Endothelial cell of umbilical vein (primary cell): ENCODE measurements around the gene MCEMP1. TPM values are rescaled to one million over a fixed set of nuclear protein-coding genes. Genes with fewer than 3 reads are reported as not detected.

Experiments used
- BruUV-seq: library from RNA; stranded (reverse); fragments of 400-500 nt; replicated peaks from 2 replicates; lab custom pipeline; 2021; lab: Mats Ljungman, UMichigan
- CTCF ChIA-PET: fragments of 300-600, 350-600 bp; sonication (Branson Sonifier 250); formaldehyde crosslinking; loops from one replicate; lab custom pipeline; 2021; ENCODE audit warnings: antibody characterized with exemption, inconsistent platforms; lab: Charles Lee
- POLR2A ChIA-PET: fragments of 300-600, 350-600 bp; sonication (Branson Sonifier 250); formaldehyde crosslinking; loops from one replicate; lab custom pipeline; 2021; ENCODE audit warnings: antibody characterized with exemption, inconsistent platforms; lab: Charles Lee
- DNase-seq: peaks from one replicate; pipeline ENCODE4 v3.0.0-alpha.2; 2011; ENCODE audit warnings: low read depth, low spot score
- FAIRE-seq: peaks from 2 replicates; lab custom pipeline; 2011; peaks lifted over from hg19 to GRCh38; lab: Jason Lieb, UNC
- H2AFZ ChIP-seq: 2 replicates; pipeline ENCODE4 v1.6.0; 2012; ENCODE audit warnings: low read depth, low read length, control low read depth, inconsistent platforms
- H3K27ac ChIP-seq: 2 replicates; pipeline ENCODE4 v1.5.1; 2011; ENCODE audit warnings: low read depth, mild to moderate bottlenecking, control low read depth, low read length, moderate library complexity; ENCODE audit not compliant: insufficient read depth
- H3K27me3 ChIP-seq, 2 experiments: 2 replicates each; pipeline versions ENCODE4 v1.6.0 to v1.6.1; 2011; ENCODE audit warnings: low read length in 2 of 2, mixed read lengths in 1 of 2; ENCODE audit not compliant: control insufficient read depth in 2 of 2, insufficient read depth in 2 of 2
- H3K36me3 ChIP-seq, 2 experiments: 2 replicates in 1 of 2; 3 replicates in 1 of 2; pipeline ENCODE4 v1.5.1; 2011; ENCODE audit warnings: low read length in 2 of 2, mild to moderate bottlenecking in 1 of 2, moderate library complexity in 1 of 2; ENCODE audit not compliant: control insufficient read depth in 2 of 2, insufficient read depth in 2 of 2; ENCODE audit errors: extremely low read depth in 1 of 2
- H3K4me1 ChIP-seq: 3 replicates; pipeline ENCODE4 v1.5.1; 2011; ENCODE audit warnings: mild to moderate bottlenecking, low read length; ENCODE audit not compliant: control insufficient read depth, insufficient read depth; ENCODE audit errors: extremely low read depth
- H3K4me2 ChIP-seq: 2 replicates; pipeline ENCODE4 v1.6.1; 2011; ENCODE audit warnings: low read length, control low read depth, mixed read lengths; ENCODE audit not compliant: insufficient read depth
- H3K4me3 ChIP-seq, 3 experiments: fragments of 200-600 bp in 1 of 3; sonication (generic), shearing (Covaris generic) in 1 of 3; replicated peaks in 1 of 3; 2 replicates each; pipeline ENCODE4 v1.5.1; 2011 to 2016; ENCODE audit warnings: control low read depth in 3 of 3, low read length in 3 of 3, mild to moderate bottlenecking in 2 of 3, inconsistent platforms in 1 of 3, low read depth in 1 of 3, moderate library complexity in 1 of 3; ENCODE audit not compliant: insufficient read depth in 1 of 3
- H3K79me2 ChIP-seq: 2 replicates; pipeline ENCODE4 v1.6.0; 2012; ENCODE audit warnings: low read length, inconsistent platforms; ENCODE audit not compliant: control insufficient read depth, insufficient read depth
- H3K9ac ChIP-seq: replicated peaks from 2 replicates; pipeline ENCODE3; 2011; ENCODE audit warnings: low read length, control low read depth; ENCODE audit not compliant: insufficient read depth; ENCODE audit errors: extremely low read depth
- H3K9me1 ChIP-seq: replicated peaks from 3 replicates; pipeline ENCODE4 v1.6.0; 2011; ENCODE audit warnings: mild to moderate bottlenecking, low read length; ENCODE audit not compliant: control insufficient read depth, insufficient read depth; ENCODE audit errors: extremely low read depth
- H3K9me3 ChIP-seq: replicated peaks from 2 replicates; pipeline ENCODE4 v1.5.1; 2012; ENCODE audit warnings: low read length, inconsistent platforms; ENCODE audit not compliant: control insufficient read depth, insufficient read depth
- H4K20me1 ChIP-seq: replicated peaks from 2 replicates; pipeline ENCODE3; 2011; ENCODE audit warnings: mild to moderate bottlenecking, low read length; ENCODE audit not compliant: control insufficient read depth, insufficient read depth; ENCODE audit errors: extremely low read depth
- CTCF ChIP-seq, 2 donors: IDR thresholded peaks; 1 replicate in 1 of 2; 2 replicates in 1 of 2; pipeline ENCODE4 v1.5.1; 2011; ENCODE audit warnings: low read length in 2 of 2, mild to moderate bottlenecking in 2 of 2, moderate library complexity in 2 of 2, control low read depth in 1 of 2, inconsistent platforms in 1 of 2, low read depth in 1 of 2; ENCODE audit not compliant: insufficient read depth in 1 of 2; ENCODE audit errors: extremely low read depth in 1 of 2
- EZH2 ChIP-seq: IDR thresholded peaks from 2 replicates; pipeline ENCODE4 v1.6.1; 2012; ENCODE audit warnings: borderline replicate concordance, low read depth, mild to moderate bottlenecking, moderate library complexity, low read length, inconsistent platforms; ENCODE audit not compliant: severe bottlenecking
- FOS ChIP-seq: IDR thresholded peaks from 2 replicates; pipeline ENCODE4 v1.6.1; 2011; ENCODE audit warnings: mild to moderate bottlenecking, low read length, moderate library complexity, borderline replicate concordance; ENCODE audit not compliant: insufficient read depth
- JUN ChIP-seq: IDR thresholded peaks from 2 replicates; pipeline ENCODE4 v1.6.1; 2011; ENCODE audit warnings: borderline replicate concordance, low read depth; ENCODE audit not compliant: insufficient read length, insufficient read depth
- MYC ChIP-seq: IDR thresholded peaks from one replicate; pipeline ENCODE4 v1.6.1; 2011; ENCODE audit warnings: mild to moderate bottlenecking, low read depth, low read length
- POLR2A ChIP-seq: IDR thresholded peaks from 2 replicates; pipeline ENCODE4 v1.6.1; 2012; ENCODE audit warnings: low read depth, mild to moderate bottlenecking, control low read depth, low read length
- POLR2AphosphoS5 ChIP-seq: IDR thresholded peaks from 2 replicates; pipeline ENCODE4 v1.6.1; 2012; ENCODE audit warnings: low read depth, mild to moderate bottlenecking, control low read depth, low read length, moderate library complexity; ENCODE audit not compliant: insufficient read depth
- dilution Hi-C: fragments of 300-500 bp; cut with MboI; formaldehyde crosslinking; loops from one replicate; pipeline ENCODE4 v1.15.0; 2019; ENCODE audit warnings: low sequenced_read_pairs; ENCODE audit not compliant: extremely low pct_ligation_motif_present
- intact Hi-C: fragments of 100-400 bp; cut with micrococcal nuclease; formaldehyde crosslinking; loops from one replicate; pipeline ENCODE4 v1.10.0; 2022
- polyA plus RNA-seq, 4 experiments: library from polyadenylated mRNA; depleted of rRNA in 3 of 4; stranded (reverse) in 3 of 4; unstranded in 1 of 4; fragments of >200 nt; gene quantifications; 2 replicates each; pipeline versions ENCODE4 v1.2.1 to v1.2.3, GENCODE V29; 2011 to 2012; ENCODE audit warnings: missing spikeins in 1 of 4
- total RNA-seq: library from RNA; stranded (reverse); gene quantifications from 2 replicates; pipeline ENCODE4 v1.2.3, GENCODE V29; 2021
- TF ChIP-seq, protein P1 (sequence below): IDR thresholded peaks from 2 replicates; pipeline ENCODE4 v1.6.1; 2011; ENCODE audit not compliant: insufficient read depth, insufficient read length

Gene MCEMP1
- total and polyA plus RNA-seq, 2 donors (not counting 3 experiments of a cell fraction or from before 2014, with no cell fraction given), result not detected

- H3K27ac ChIP-seq, result no peak overlapping the region
- BruUV-seq, result no TSS peak
- H3K4me1 ChIP-seq, result no peaks in the 10 kb centered on the region
- no peaks in the 10 kb centered on the region for H3K9me3 ChIP-seq
- ChIA-PET POLR2A (no interaction called here), CTCF (no interaction called here)
- no peaks in the 10 kb centered on the region for H3K36me3 ChIP-seq
- no peaks in the 10 kb centered on the region for H3K27me3 ChIP-seq
- dilution Hi-C loops, result no loop called here
- H2AFZ ChIP-seq, result no peak overlapping the region
- no peak overlapping the region for H3K9ac ChIP-seq
- TF ChIP-seq EZH2 (no peak), JUN (no peak), CTCF (IDR thresholded peaks at IDR 0.05; ENCODE audit: extremely low read depth in 1 of 2, insufficient read depth in 1 of 2, low read depth in 1 of 2, low read length in 2 of 2) (no peak), POLR2A (no peak), MYC (no peak), FOS (no peak), POLR2AphosphoS5 (no peak)
- TF ChIP-seq, protein P1, sequence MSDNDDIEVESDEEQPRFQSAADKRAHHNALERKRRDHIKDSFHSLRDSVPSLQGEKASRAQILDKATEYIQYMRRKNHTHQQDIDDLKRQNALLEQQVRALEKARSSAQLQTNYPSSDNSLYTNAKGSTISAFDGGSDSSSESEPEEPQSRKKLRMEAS, result no peak
- DNase-seq (no peak), FAIRE-seq (no peak)
- no peaks in the 10 kb centered on the region for H3K9me1 ChIP-seq
- H3K4me2 ChIP-seq, result no peak overlapping the region
- H4K20me1 ChIP-seq, result no peaks in the 10 kb centered on the region
- H3K4me3 ChIP-seq, result no peak overlapping the region
- H3K79me2 ChIP-seq, result no peaks in the 10 kb centered on the region
- intact Hi-C loops, result no loop called here
These were observed 13.9 kb downstream of the MCEMP1 start for GRCh38 chr19:7690779-7691258.
